ENCODE results near the gene STX4.

The STX4 gene

GRCh38 chr16:31032736-31033708 lies at the start of gene STX4:
Gene STX4 (plus strand): TSS chr16:31033558. CDS start chr16:31033806, 248 bp downstream.
- Mint-ChIP-seq H3K27me3 (no peaks in the 10 kb centered on the region), H3K27ac (peak within 1 kb of the TSS; percentile 95), H3K36me3 (ENCODE audit: low read depth) (peaks cover 4% of the 10 kb centered on the region), H3K4me3 (peak within 1 kb of the TSS; percentile 84), H3K9me3 (no peaks in the 10 kb centered on the region), H3K4me1 (ENCODE audit: low read depth) (peaks cover 27% of the 10 kb centered on the region)

GRCh38 chr16:30983898-30984610 lies 49.3 kb upstream of the STX4 start:
- Mint-ChIP-seq H3K4me1 (ENCODE audit: low read depth) (no peaks in the 10 kb centered on the region), H3K27ac (no peak overlapping the region)

GRCh38 chr16:30984669-30985400 lies 48.5 kb upstream of the STX4 start, which contains the start of gene HSD3B7:
Gene HSD3B7 (plus strand): TSS chr16:30985207. CDS start chr16:30985659, 452 bp downstream.
- Mint-ChIP-seq H3K36me3 (ENCODE audit: low read depth) (peaks cover 6% of the 10 kb centered on the region), H3K4me3 (no peak within 1 kb of the TSS)

More at GRCh38 chr16:30983898-30984610, 49.3 kb upstream of the STX4 start:
- Mint-ChIP-seq H3K27me3 (no peaks in the 10 kb centered on the region), H3K4me3 (no peak overlapping the region), H3K36me3 (ENCODE audit: low read depth) (peaks cover 6% of the 10 kb centered on the region), H3K9me3 (no peaks in the 10 kb centered on the region)

DNA sequence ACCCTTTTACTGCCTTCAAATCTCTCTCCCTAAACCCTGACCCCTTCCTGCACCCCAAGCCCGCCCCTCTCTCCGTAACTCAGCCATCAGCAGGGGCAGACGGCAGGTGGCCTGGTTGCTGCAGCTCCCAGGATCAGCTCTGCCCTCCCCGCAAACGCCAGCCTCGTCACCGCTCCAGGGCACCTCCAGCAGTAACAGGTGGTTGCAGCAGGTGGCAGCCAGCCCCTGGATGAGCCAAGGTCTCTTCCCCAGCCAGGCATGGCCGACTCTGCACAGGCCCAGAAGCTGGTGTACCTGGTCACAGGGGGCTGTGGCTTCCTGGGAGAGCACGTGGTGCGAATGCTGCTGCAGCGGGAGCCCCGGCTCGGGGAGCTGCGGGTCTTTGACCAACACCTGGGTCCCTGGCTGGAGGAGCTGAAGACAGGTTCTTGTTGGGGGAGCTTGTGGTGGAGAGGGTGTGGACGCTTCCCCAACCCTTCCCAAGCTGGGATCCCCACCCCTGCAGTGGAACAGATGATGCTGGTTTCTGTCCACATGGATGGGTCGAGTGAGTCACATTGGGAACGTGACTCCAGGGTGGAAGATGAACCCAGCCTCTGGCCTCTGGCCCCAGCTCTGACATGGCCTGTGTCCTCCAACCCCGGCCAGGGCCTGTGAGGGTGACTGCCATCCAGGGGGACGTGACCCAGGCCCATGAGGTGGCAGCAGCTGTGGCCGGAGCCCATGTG lies 47.8 kb upstream of the STX4 start:
- Mint-ChIP-seq H3K4me3 (no peak overlapping the region), H3K27me3 (no peaks in the 10 kb centered on the region), H3K4me1 (ENCODE audit: low read depth) (no peaks in the 10 kb centered on the region), H3K36me3 (ENCODE audit: low read depth) (peaks cover 6% of the 10 kb centered on the region), H3K9me3 (no peaks in the 10 kb centered on the region), H3K27ac (no peak overlapping the region)

More at GRCh38 chr16:30984669-30985400, 48.5 kb upstream of the STX4 start, which contains the start of gene HSD3B7:
- H3K27me3 Mint-ChIP-seq = no peaks in the 10 kb centered on the region
- no peak within 1 kb of the TSS for H3K27ac Mint-ChIP-seq
- H3K9me3 Mint-ChIP-seq = no peaks in the 10 kb centered on the region
- no peaks in the 10 kb centered on the region for H3K4me1 Mint-ChIP-seq (ENCODE audit: low read depth)

- Mint-ChIP-seq H3K9me3 (no peaks in the 10 kb centered on the region), H3K27ac (no peak overlapping the region), H3K4me3 (no peak overlapping the region), H3K4me1 (ENCODE audit: low read depth) (no peaks in the 10 kb centered on the region), H3K36me3 (ENCODE audit: low read depth) (peaks cover under 1% of the 10 kb centered on the region), H3K27me3 (no peaks in the 10 kb centered on the region)
Measured at GRCh38 chr16:30986129-30986991, 47.0 kb upstream of the STX4 start.

DNA sequence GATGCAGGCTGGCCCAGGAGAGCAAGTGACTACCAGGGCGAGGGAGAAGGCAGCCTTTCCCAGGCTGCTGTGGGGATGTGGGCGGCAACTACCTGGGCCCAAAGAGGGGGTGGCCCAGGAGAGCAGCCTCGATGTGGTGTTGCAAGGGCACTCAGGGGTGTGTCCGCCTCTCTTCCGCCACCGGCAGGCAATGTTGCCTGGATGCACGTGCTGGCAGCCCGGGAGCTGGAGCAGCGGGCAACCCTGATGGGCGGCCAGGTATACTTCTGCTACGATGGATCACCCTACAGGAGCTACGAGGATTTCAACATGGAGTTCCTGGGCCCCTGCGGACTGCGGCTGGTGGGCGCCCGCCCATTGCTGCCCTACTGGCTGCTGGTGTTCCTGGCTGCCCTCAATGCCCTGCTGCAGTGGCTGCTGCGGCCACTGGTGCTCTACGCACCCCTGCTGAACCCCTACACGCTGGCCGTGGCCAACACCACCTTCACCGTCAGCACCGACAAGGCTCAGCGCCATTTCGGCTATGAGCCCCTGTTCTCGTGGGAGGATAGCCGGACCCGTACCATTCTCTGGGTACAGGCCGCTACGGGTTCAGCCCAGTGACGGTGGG lies 45.7 kb upstream of the STX4 start:
- Mint-ChIP-seq H3K4me3 (no peak overlapping the region), H3K4me1 (ENCODE audit: low read depth) (no peaks in the 10 kb centered on the region), H3K27ac (no peak overlapping the region), H3K9me3 (no peaks in the 10 kb centered on the region), H3K36me3 (ENCODE audit: low read depth) (no peaks in the 10 kb centered on the region), H3K27me3 (no peaks in the 10 kb centered on the region)

DNA sequence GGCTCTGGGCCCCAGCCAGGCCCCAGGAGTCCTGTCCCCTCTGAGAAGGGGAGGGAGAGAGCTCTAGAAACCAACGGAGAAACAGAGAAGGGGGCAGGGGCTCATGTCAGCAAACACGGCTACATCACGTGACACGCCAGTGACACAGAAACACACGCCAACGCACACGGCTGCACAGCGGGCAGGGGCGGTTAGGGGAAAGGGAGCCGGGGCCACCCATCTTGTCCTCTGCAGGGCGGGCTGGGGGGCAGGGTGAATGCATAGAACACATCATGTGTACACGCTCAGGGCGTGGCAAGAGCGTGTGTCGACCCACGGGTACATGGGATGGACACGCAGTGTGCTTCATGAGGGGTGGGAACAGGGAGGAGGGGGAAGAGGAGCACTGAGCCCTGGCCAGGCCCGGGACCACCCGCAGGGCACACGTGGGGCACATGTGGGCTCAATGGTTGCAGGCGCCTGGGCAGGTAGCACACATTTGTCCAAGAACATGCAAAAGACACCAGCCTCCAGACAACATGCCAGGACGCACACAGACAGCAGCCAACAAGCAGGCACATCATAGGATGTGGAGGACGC lies 43.8 kb upstream of the STX4 start:
- no peak overlapping the region for H3K27ac Mint-ChIP-seq
- H3K4me3 Mint-ChIP-seq = no peak overlapping the region
- H3K4me1 Mint-ChIP-seq (ENCODE audit: low read depth) = peaks cover 2% of the 10 kb centered on the region
- no peaks in the 10 kb centered on the region for H3K36me3 Mint-ChIP-seq (ENCODE audit: low read depth)
- no peaks in the 10 kb centered on the region for H3K27me3 Mint-ChIP-seq
- no peaks in the 10 kb centered on the region for H3K9me3 Mint-ChIP-seq

DNA sequence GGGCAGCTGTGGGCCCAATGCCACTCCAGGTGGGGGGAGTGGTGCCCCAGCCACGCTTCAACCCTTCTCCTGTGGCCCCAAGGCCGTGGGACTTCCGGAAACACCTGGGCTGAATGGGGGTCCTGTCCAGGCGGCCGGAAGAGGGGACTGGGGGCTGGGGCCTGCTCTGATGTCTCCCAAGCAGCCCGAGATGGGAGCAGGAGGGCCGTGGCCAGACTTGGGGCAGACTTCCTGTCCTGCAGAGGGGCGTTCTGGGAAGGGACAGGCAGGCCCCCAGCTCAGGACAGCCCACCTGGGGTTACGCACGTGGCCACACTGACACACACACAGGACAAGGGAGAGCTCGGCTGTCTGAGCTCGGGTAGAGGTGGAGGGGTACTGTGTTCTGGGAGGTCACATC lies 43.3 kb upstream of the STX4 start:
- H3K4me3 Mint-ChIP-seq = no peak overlapping the region
- no peaks in the 10 kb centered on the region for H3K36me3 Mint-ChIP-seq (ENCODE audit: low read depth)
- no peaks in the 10 kb centered on the region for H3K9me3 Mint-ChIP-seq
- H3K4me1 Mint-ChIP-seq (ENCODE audit: low read depth) = peaks cover 4% of the 10 kb centered on the region
- no peaks in the 10 kb centered on the region for H3K27me3 Mint-ChIP-seq
- no peak overlapping the region for H3K27ac Mint-ChIP-seq

DNA sequence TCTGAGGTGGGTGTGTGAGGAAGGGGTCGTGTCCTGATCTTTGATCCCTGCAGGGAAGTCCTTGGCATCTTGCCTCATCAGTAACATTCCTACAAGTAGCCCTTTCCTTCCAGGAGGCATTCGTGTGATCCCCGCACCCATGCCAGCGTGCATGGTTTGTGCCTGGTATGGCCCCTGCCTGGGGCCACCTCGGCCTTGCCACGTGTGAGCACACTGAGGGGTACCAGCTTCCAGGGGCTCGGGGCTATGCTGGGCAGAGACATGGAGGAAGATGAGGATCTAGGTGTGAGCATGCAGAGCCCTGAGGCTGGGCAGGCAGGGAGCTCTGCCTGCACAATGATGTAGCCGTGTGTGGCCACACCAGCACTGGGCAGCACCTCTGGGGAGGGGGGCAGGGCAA lies 42.3 kb upstream of the STX4 start:
- H3K4me1 Mint-ChIP-seq (ENCODE audit: low read depth) = peaks cover 4% of the 10 kb centered on the region
- no peak overlapping the region for H3K27ac Mint-ChIP-seq
- no peaks in the 10 kb centered on the region for H3K27me3 Mint-ChIP-seq
- H3K4me3 Mint-ChIP-seq = no peak overlapping the region
- no peaks in the 10 kb centered on the region for H3K36me3 Mint-ChIP-seq (ENCODE audit: low read depth)
- no peaks in the 10 kb centered on the region for H3K9me3 Mint-ChIP-seq

GRCh38 chr16:30992276-30992780 lies 41.0 kb upstream of the STX4 start:
- Mint-ChIP-seq H3K4me3 (no peak overlapping the region), H3K4me1 (ENCODE audit: low read depth) (peaks cover 8% of the 10 kb centered on the region), H3K27me3 (no peaks in the 10 kb centered on the region), H3K36me3 (ENCODE audit: low read depth) (no peaks in the 10 kb centered on the region), H3K27ac (no peak overlapping the region), H3K9me3 (no peaks in the 10 kb centered on the region)

- no peaks in the 10 kb centered on the region for H3K27me3 Mint-ChIP-seq
- H3K36me3 Mint-ChIP-seq (ENCODE audit: low read depth) = no peaks in the 10 kb centered on the region
- H3K4me3 Mint-ChIP-seq = no peak overlapping the region
- peaks cover 8% of the 10 kb centered on the region for H3K4me1 Mint-ChIP-seq (ENCODE audit: low read depth)
- H3K9me3 Mint-ChIP-seq = no peaks in the 10 kb centered on the region
- H3K27ac Mint-ChIP-seq = no peak overlapping the region
Measured at GRCh38 chr16:30992931-30993816, 40.2 kb upstream of the STX4 start.

DNA sequence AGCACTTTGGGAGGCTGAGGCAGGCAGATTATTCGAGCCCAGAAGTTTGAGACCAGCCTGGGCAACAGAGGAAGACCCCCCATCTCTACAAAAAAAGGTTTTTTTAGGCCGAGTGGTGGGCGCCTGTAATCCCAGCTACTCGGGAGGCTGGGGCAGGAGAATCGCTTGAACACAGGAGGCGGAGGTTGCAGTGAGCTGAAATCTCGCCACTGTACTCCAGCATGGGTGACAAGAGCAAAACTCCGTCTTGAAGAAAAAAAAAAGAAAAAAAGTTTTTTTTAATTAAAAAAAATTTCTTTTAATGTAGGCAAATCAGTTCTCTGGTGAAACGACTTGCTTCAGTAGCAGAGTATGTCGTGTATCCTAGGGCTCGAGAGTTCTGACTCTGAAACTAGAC lies 37.4 kb upstream of the STX4 start:
- H3K27me3 Mint-ChIP-seq = no peaks in the 10 kb centered on the region
- H3K36me3 Mint-ChIP-seq (ENCODE audit: low read depth) = no peaks in the 10 kb centered on the region
- H3K4me1 Mint-ChIP-seq (ENCODE audit: low read depth) = peaks cover 8% of the 10 kb centered on the region
- peak overlapping the region; percentile 65 for H3K4me3 Mint-ChIP-seq
- H3K27ac Mint-ChIP-seq = no peak overlapping the region
- no peaks in the 10 kb centered on the region for H3K9me3 Mint-ChIP-seq
